NCI-H2196 (cell line): ENCODE measurements around the gene DCTN2.
A peak's percentile ranks its signal among the peaks of the same experiment; 100 is the strongest.
"Not testable (repeated sequence)": the region's sequence is repeated elsewhere in the genome, so short reads cannot be mapped to it uniquely, and the experiment has no call there.

Source experiments
- DNase-seq: peaks from one replicate; lab custom pipeline; 2025; ENCODE audit not compliant: unreplicated experiment; lab: John Stamatoyannopoulos, UW

The DCTN2 gene

DNA sequence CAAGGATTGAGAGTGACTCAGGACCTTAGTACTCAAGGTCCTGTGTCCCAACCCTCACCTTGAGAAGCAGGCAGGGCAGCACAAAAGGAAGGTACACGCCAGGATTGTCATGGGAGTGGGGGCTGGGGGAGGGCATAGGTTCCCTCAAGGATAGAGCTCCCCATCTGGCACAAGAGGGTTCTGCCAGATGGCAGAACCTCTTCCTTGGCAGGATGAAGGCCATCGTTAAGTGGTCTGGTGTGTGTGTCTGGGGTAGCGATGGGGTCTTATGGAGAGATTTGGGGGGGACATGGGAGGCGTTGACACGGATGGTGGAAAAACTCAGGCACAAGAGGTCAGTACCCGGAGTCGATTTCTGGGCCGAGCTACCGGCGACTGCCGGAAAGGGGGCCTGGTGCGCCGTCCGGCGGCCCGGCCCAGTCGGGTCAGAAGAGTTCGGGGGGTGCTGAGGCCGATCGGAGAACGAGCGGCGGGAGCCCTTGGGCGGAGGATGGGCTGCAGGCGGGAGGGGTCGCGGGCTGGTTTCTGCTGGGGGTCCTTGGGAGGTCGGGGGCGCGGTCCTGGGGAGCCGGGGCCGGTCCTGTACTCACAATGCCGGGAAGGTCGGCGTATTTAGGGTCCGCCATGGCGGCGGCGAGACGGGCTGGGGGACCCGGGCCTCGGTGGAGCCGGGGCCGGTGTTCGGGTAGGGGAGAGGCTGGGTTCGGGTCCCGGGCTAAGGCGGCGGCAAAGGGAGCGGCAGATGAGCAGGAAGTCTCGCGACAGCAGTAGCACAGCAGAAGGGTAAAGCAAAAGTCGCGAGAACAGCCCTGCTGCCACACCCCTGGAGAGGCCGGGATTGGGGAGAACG, at the start of gene DCTN2:
Gene DCTN2, minus strand, starts transcription at position 755 of the 850 bp plus-strand sequence. Its CDS starts 129 bp downstream, at position 626.
- DNase-seq: peak; percentile 94

DNA sequence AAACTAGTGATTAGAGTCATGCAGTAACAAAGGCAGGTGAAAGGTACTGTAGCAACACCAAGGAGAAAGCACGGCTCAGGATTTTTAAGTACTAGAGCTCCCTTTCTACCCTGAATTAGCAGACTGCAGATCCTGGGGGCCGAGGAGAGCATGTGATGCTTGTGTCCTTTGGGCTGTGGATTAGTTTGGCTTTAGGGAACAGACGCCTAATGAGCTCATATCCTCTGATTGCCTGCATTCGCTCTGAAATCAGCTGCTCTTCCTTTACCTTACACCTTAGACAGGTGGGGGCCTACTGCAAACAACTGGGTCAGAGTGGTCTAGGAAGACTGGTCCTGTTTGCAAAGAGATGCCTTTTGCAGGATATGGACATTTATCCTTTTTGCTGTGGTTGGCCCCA, 46.2 kb upstream of the DCTN2 start:
- DNase-seq: no peak

DNA sequence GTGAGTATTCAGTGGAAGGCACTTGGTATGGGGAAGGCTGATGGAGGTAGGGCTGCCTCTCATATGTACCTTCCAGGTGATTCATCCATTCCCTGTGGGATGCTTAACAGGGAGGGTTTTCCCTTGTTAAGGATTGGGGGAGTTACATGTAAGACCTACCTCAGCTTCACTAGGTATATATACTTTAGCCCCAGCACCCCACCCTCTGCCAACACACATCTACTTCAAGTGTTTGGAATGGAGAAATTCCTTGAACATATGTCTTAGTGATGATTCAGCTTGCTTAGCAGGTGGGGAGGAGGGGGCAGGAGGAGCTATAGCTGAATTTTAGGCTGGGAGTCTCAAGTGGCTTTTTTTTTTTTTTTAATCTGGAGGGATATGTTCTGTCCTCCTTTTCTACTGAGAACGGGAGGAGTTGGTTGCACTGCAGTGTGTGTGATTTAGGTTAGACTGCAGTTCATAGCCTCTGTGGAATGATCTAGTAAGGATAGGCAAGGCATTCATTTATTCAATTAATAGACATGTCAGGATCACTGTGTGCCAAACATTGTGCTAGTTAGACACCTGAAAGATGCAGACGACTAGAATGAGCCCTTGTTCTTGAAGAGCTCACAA, 45.7 kb upstream of the DCTN2 start:
- no peak for DNase-seq

DNA sequence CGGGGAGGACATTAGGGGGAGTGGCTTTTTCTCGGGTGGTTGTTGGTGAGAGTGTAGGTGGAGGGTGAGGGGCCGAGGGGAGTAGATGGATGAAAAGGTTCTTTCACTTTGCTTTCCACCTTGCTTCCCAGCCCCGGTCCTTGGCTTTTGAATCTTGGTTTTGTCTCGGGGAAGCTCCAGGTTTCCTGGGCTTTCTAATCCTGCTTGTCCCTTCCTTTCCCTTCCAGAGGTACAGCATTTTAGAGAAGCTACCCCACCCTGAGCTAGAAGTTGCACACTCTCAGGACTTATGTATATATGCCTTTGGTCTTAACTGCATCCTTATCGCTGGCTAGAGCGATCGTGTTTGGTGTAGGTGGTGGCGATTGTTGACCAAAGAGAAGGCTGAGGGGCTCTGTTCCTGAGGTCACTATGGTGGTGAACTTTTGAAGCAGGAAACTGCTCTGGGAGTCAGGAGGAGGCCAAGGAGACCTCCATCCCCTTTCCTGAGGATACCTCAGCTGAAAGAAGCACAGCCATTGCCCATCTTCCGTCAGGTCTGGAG, 44.9 kb upstream of the DCTN2 start:
- no peak for DNase-seq

DNA sequence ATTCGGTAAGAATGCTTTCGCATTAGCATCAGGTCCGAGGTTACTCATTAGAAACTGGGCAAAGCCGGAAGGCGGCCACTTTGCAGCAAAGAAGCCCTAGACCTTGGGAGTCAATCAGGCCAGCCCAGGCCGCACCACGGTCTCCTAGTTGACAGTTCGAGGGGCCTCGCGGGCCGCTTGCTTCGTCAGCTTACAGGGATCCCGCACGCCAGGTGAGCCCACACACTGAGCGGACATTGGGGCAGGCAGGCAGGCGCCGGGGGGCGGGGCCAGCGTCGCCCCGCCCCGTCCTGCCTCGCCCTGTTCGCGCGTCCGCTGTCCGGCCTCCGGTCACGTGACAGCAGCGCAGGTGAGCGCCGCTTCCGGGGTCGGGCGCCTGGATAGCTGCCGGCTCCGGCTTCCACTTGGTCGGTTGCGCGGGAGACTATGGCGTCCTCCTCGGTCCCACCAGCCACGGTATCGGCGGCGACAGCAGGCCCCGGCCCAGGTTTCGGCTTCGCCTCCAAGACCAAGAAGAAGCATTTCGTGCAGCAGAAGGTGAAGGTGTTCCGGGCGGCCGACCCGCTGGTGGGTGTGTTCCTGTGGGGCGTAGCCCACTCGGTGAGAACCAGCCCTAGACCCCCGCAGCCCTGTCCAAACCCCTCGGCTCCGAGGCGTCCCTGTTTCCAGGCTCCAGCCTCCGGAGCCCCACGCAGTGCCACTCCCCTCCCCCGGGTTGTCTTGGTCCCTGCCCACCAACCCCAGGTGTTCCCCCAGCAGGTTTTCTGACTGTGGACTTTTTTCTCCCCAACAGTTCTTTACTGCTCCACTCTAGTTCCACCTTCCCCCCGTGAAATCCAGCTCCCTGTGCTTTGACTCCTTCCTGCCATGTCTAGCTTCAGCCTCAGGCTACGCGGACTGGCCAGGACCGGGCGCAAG, 44.1 kb upstream of the DCTN2 start, which contains the start of gene PIP4K2C:
Gene PIP4K2C, plus strand, starts transcription at position 329 of the 918 bp plus-strand sequence. Its CDS starts 98 bp downstream, at position 427.
- peak; percentile 89 for DNase-seq

DNA sequence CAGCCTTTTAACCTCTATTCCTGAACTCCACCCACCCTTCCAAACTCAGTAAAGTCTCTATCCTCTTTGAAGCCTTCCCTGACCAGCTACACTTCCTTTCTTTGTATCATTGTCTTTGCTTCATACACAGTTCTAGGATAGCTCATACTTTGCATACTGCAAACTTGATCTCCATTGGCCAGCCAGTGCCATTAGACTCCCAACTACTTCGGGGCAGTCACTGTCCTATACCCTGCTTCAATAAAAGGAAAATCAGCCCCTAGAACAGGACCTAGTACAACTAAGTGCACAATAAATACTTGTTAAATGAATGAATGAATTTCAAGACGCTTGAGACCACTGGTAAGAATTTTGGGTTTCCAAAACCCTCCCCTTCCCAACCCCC, 43.5 kb upstream of the DCTN2 start:
- DNase-seq: no peak

DNA sequence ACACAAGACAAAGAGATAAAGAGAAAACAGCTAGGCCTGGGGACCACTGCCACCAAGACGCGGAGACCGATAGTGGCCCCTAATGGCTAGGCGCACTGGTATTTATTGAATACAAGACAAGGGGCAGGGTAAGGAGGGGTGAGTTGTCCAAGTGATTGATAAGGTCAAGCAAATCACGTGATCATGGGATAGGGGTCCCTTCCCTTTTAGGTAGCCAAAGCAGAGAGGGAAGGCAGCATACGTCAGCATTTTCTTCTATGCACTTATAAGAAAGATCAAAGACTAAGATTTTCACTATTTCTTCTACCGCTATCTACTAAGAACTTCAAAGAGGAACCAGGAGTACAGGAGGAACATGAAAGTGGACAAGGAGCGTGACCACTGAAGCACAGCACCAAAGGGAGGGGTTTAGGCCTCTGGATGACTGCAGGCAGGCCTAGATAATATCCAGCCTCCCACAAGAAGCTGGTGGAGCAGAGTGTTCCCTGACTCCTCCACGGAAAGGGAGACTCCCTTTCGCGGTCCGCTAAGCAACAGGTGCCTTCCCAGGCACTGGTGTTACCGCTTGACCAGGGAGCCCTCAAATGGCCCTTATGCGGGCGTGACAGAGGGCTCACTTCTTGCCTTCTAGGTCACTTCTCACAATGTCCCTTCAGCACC, 42.1 kb upstream of the DCTN2 start:
- not testable (repeated sequence) for DNase-seq

DNA sequence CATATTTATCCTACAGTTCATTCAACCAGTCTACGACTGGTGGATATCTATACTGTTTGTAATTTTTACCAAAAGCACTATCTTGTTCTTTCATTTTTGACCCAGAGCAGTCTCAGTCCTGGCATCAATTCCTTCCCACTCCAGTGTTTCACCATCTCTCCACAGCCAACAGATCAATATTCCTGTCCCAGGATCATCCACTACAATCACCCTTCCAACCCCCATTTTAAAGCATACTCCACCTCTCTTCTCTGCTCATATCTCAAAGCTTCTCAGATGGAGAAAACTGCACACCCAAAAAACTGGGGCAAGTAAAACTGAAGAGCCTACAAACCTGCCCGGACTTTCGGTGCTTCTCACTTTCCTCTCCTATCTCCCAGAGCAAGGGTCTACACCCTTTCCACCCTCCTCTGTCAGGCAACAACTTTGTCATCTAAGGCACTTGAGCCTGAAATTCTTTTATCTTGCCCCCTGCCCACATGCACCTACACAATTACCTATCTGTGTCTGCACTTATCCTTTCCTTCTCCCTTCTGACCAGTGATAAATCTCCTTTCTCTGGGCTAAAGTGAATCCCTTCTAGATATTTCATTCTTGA, 39.9 kb upstream of the DCTN2 start:
- DNase-seq: no peak

DNA sequence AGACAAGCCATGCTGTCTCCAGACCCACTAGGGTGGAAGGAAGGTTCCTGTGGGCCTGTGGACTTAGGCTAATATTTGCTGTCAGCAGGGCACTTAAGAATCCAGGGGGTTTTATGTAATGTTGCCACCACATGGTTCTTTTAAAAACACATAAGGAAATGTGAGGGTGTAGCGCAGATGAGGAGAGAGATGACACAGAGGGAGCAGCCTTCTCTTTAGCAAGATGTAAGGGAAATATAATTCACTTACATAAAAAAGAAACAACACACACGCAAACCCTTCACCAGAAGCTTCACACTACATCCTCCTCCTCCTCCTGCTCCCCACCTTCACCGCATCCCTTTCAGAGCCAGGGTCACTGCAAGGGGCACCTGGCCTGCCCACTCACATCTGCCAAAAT, 39.1 kb upstream of the DCTN2 start:
- no peak for DNase-seq

DNA sequence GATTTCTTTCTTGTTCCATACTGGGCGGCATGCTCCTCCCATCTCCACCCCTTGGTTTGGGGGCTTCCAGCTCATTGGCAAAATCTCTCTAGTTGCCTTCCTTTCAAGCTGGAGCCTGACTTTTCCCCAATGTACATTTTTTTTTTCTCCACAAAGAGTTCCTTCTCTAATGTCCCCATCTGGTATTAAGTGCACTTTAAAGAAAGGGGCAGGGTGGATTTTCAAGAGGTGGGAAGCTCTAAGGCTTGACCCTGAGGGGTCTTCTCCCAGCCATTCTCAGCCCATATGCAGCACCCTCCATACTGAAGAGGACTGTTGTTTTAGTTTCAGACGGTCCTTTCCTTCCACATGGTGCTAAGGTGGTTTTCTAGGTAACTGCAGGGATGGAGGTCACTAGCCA, 38.2 kb upstream of the DCTN2 start:
- DNase-seq: no peak

DNA sequence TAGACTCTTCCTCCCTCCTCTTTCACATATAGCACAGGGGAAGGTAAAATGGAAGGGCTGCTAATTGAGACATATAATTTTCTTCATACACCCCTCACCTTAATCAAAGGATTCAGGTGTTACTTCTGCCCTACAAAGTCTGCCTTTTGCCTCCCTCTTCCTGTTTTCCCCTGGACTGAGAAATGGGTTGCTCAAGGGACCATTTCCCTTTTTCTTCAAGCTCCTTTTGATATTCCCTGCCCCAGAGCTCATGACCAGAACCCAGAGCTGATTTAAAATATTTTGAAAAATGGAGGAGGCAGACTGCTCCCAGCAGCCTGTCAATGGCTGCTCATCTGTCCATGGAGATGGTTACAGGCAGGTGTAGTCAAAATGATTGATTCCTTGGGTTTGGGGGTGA, 37.7 kb upstream of the DCTN2 start:
- no peak for DNase-seq

DNA sequence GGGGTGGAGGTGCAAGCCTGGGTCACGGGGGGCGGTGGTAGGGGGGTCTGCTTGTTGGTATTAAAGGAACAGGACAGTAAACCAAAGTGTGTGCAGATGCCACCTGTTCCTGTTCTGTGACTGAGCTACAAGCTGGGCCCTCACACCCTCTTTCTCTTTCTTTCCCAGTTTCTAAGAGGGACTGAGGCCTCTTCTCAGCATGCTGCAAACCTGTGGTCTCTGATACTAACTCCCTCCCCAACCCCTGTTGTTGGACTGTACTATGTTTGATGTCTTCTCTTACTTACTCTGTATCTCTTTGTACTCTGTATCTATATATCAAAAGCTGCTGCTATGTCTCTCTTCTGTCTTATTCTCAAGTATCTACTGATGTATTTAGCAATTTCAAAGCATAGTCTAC, 37.1 kb upstream of the DCTN2 start:
- DNase-seq: no peak

DNA sequence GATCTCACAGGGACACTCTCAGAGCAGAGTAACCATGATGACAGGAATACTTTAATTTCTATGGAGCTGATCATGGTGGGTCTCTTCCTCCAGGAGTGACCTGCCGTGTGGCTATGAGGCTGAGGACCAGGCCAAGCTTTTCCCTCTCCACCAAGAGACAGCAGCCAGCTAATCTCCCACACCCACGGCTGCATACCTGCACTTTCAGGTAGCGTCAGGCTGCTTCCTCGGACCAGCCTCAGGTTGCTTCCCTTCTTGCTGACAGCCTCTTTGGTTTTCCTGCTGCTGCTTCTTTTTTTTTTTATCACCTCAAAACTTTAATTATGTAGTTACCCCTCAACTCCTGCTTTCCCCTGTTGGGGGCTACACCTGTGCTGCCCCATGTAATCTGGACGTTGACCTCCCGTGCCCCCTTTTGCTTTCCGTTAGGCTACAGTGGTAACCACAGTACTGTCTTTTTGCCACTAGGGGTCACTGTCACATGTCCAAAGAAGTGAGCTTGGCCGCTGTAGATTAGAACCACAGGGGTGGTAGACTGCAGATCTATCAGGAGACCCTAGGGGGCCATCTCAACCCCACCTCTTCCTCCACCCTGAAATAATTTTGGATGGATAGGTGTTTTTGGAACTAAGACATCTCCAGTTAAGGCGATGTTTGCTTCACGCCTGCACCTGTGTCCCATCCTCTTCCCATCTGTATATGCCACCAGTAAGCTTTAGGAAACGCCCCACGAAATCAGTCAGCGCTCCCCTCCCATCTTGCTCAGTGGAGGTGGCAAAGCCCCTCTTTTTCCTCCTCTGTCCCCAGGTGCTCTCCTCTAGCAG, 36.2 kb upstream of the DCTN2 start:
- DNase-seq: peak; percentile 82

DNA sequence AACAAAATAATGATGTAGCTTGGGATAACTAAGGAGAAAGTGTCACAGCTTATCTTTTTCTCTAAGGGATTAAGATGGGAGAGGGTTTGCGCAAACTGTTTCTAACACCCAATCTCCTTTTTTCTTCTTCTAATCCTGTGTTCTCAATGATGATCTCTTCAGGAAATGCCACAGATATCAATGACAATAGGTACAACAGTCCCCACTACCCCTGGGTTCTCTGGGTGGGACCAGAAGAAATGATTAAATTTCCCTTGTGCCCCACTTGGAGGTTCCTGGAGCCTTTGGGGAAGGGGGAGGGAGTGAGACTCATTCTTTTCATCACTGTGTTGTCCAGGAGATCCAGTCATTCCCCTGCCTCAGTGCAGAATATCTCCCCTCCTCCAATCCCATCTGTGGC, 35.4 kb upstream of the DCTN2 start:
- DNase-seq: no peak

DNA sequence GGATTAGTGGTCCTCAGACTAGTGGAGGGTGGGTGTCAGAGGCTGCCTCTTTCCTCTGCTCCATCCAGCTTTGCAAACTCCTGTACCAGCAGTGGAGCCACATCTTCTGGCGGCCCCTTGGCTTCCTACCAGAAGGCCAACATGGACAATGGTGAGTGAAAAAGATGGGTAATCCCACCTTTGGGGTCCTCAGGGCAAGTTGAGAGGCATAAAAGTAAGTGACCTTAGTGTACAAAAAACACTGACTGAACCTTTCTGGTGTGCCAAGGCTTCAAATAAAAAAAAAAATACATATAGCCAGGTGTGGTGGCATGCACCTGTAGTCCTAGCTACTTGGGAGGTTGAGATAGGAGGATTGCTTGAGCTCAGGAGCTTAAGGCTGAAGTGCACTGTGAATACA, 34.8 kb upstream of the DCTN2 start:
- DNase-seq: no peak

DNA sequence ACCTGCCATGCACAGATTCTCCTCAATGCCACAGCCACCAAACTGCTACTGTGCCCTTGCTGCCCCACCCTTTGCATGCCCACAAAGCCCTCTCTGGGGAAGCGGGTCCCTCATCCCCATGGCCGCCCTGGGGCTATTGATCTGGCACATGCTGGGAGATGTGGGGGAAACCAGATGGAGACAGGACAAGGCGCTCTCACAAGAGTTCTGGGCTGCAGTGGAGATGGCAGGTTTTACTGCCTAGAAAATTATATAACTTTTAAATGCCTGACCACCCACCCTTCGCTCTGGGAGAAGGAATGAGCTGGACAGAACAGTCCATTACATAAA, 33.4 kb upstream of the DCTN2 start:
- DNase-seq: no peak

DNA sequence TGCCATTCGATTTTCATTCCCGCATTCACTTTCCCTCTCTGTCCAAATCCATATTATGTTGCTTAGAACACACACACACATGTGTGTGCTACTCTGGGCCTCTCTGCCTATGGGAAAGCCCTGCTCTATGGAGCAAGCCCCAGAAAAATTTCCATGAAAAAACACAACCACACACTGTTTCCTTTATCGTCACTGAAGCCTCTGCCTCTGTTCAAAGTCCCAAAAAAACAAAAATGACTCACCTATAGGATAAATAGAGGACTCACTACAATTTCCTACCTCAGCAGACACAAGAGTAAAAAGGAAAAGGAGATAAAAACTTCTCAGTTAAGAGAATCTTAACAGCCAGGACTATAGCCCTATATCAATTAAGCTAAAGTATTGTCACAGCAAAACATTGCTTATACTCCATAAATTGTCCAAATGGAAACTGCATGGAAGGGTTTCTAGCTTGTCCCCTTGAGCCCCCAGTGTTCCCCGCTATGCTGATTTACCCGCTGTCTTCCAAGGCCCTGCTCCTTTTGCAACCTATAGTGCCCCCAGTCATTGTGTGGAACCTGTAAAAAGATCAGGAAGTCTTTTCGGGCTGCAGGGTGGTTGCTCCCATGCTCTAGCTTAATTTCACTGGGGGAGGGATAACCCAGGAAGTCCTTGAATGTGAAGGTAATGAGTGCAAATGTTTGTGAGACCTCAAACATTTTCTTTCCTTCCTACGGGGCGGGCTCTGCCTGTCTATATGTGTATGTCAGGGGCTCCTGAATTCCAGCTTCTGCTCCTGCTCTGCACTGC, 32.9 kb upstream of the DCTN2 start:
- no peak for DNase-seq

DNA sequence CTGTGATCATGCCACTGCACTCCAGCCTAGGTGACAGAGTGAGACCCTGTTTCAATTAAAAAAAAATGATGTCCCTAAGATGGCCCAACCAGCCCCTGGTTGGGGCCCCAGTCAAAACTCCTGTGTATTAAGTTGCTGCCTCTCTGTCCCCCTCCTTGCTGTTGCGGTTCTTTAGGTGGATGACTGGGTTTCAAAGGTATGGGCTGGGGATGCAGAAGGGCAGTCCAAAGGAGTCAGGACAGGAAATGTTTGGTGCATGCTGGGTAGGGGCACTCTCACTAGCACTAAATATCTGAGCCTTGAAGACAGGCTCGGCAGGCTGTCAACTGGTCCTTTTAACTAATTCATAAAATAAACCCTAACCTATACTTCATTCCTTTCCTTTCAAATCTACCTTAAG, 32.0 kb upstream of the DCTN2 start:
- no peak for DNase-seq
